HL-60 (cell line): ENCODE results near the gene CNTNAP5.

Experiments
- GABPA ChIP-seq: IDR thresholded peaks from 2 replicates; pipeline ENCODE4 v1.6.1; 2012; ENCODE audit warnings: low read depth
- TF ChIP-seq, protein P1 (sequence below): IDR thresholded peaks from one replicate; pipeline ENCODE4 v1.5.1; 2011; ENCODE audit warnings: low read length, control low read depth, inconsistent platforms; ENCODE audit not compliant: insufficient read depth
- TF ChIP-seq, protein P2 (sequence below): IDR thresholded peaks from 2 replicates; pipeline ENCODE4 v1.6.1; 2012; ENCODE audit warnings: low read depth; ENCODE audit not compliant: insufficient replicate concordance

DNA sequence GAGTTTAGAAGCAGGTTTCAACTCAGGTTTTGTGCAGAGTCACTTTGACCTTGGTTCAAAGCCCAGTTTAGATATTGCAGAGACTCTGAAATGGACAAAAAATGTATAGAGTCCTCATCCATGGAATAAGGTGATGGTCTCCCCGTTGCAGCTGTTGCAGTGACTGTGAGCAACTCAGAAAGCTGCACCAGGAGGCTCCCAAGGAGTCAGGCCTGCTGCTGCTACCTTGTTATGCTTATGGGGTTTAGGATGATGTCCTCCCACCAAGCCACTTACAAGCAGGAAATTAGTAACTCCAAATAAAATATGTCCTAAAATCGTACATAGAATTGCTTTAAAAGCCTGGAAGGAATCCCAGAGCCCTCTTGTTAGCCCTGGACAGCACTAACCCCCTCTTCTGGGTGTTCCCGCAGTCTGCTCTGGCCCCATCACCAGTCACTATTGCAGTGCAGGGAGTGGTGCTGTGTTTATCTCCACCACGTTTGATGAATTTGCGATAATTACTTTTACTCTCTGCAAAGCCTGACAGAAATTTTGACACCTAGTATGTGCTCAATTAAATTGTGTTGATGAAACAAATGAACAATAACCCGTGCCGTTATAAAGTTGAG lies 189.0 kb downstream of the CNTNAP5 start:
- TF ChIP-seq, protein P1, sequence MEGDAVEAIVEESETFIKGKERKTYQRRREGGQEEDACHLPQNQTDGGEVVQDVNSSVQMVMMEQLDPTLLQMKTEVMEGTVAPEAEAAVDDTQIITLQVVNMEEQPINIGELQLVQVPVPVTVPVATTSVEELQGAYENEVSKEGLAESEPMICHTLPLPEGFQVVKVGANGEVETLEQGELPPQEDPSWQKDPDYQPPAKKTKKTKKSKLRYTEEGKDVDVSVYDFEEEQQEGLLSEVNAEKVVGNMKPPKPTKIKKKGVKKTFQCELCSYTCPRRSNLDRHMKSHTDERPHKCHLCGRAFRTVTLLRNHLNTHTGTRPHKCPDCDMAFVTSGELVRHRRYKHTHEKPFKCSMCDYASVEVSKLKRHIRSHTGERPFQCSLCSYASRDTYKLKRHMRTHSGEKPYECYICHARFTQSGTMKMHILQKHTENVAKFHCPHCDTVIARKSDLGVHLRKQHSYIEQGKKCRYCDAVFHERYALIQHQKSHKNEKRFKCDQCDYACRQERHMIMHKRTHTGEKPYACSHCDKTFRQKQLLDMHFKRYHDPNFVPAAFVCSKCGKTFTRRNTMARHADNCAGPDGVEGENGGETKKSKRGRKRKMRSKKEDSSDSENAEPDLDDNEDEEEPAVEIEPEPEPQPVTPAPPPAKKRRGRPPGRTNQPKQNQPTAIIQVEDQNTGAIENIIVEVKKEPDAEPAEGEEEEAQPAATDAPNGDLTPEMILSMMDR, result no peak
- TF ChIP-seq GABPA, result no peak
- TF ChIP-seq, protein P2, sequence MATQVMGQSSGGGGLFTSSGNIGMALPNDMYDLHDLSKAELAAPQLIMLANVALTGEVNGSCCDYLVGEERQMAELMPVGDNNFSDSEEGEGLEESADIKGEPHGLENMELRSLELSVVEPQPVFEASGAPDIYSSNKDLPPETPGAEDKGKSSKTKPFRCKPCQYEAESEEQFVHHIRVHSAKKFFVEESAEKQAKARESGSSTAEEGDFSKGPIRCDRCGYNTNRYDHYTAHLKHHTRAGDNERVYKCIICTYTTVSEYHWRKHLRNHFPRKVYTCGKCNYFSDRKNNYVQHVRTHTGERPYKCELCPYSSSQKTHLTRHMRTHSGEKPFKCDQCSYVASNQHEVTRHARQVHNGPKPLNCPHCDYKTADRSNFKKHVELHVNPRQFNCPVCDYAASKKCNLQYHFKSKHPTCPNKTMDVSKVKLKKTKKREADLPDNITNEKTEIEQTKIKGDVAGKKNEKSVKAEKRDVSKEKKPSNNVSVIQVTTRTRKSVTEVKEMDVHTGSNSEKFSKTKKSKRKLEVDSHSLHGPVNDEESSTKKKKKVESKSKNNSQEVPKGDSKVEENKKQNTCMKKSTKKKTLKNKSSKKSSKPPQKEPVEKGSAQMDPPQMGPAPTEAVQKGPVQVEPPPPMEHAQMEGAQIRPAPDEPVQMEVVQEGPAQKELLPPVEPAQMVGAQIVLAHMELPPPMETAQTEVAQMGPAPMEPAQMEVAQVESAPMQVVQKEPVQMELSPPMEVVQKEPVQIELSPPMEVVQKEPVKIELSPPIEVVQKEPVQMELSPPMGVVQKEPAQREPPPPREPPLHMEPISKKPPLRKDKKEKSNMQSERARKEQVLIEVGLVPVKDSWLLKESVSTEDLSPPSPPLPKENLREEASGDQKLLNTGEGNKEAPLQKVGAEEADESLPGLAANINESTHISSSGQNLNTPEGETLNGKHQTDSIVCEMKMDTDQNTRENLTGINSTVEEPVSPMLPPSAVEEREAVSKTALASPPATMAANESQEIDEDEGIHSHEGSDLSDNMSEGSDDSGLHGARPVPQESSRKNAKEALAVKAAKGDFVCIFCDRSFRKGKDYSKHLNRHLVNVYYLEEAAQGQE, result no peak
